Amniotic stem cell (primary cell): ENCODE results near the gene CACNA2D2.
A peak's percentile ranks its signal among the peaks of the same experiment; 100 is the strongest.
"Not testable (repeated sequence)": the region's sequence is repeated elsewhere in the genome, so short reads cannot be mapped to it uniquely, and the experiment has no call there.

Source experiments
- DNase-seq: peaks from one replicate; lab custom pipeline; 2025; lab: John Stamatoyannopoulos, UW

CACNA2D2 gene

GRCh38 chr3:50530001-50530970 is 26.9 kb upstream of the CACNA2D2 start:
- no peak for DNase-seq

- no peak for DNase-seq
Observed at GRCh38 chr3:50525987-50526386, 22.6 kb upstream of the CACNA2D2 start.

GRCh38 chr3:50525191-50525910 is 21.9 kb upstream of the CACNA2D2 start:
- no peak for DNase-seq

GRCh38 chr3:50524746-50525145 is 21.3 kb upstream of the CACNA2D2 start:
- no peak for DNase-seq

- no peak for DNase-seq
Observed at GRCh38 chr3:50523279-50523811, 19.9 kb upstream of the CACNA2D2 start.

- no peak for DNase-seq
Observed at GRCh38 chr3:50521572-50521971, 18.1 kb upstream of the CACNA2D2 start.

GRCh38 chr3:50520849-50521248 is 17.4 kb upstream of the CACNA2D2 start:
- DNase-seq: no peak

GRCh38 chr3:50519471-50520089 is 16.1 kb upstream of the CACNA2D2 start:
- DNase-seq: peak; percentile 17

- no peak for DNase-seq
Observed at GRCh38 chr3:50518436-50518835, 15.0 kb upstream of the CACNA2D2 start.

GRCh38 chr3:50517721-50518206 is 14.3 kb upstream of the CACNA2D2 start:
- no peak for DNase-seq

- no peak for DNase-seq
Observed at GRCh38 chr3:50516440-50516871, 13.0 kb upstream of the CACNA2D2 start.

GRCh38 chr3:50515565-50516439 is 12.4 kb upstream of the CACNA2D2 start:
- DNase-seq: no peak

- not testable (repeated sequence) for DNase-seq
Observed at GRCh38 chr3:50512908-50513307, 9.5 kb upstream of the CACNA2D2 start.

- DNase-seq: no peak
Observed at GRCh38 chr3:50512131-50512530, 8.7 kb upstream of the CACNA2D2 start.

GRCh38 chr3:50510325-50510724 is 6.9 kb upstream of the CACNA2D2 start:
- no peak for DNase-seq

- no peak for DNase-seq
Observed at GRCh38 chr3:50509715-50510114, 6.3 kb upstream of the CACNA2D2 start.

- DNase-seq: no peak
Observed at GRCh38 chr3:50508821-50509220, 5.4 kb upstream of the CACNA2D2 start.

GRCh38 chr3:50506169-50506568 is 2.7 kb upstream of the CACNA2D2 start:
- no peak for DNase-seq

- DNase-seq: no peak
Observed at GRCh38 chr3:50504681-50505080, 1.2 kb upstream of the CACNA2D2 start.

- no peak for DNase-seq
Observed at GRCh38 chr3:50502584-50503423, 630 bp downstream of the CACNA2D2 start.
